Sigmoid colon (tissue), 4 donors: ENCODE measurements around the gene TPTE.
"Not testable (repeated sequence)": the region's sequence is repeated elsewhere in the genome, so short reads cannot be mapped to it uniquely, and the experiment has no call there.

Source experiments
- POLR2A ChIP-seq, 2 donors: fragments of 450-650 bp; IDR thresholded peaks; one replicate each; pipeline ENCODE4 v1.6.1; 2016; ENCODE audit warnings: antibody characterized with exemption in 2 of 2, mild to moderate bottlenecking in 2 of 2, moderate library complexity in 2 of 2
- POLR2AphosphoS5 ChIP-seq, 4 donors: sonication (generic); formaldehyde crosslinking; IDR thresholded peaks; one replicate each; pipeline ENCODE4 v1.6.1; 2017; ENCODE audit warnings: antibody characterized with exemption in 4 of 4
- TF ChIP-seq, protein P1 (sequence below), 4 experiments: fragments of 450-650 bp in 3 of 4; fragments of 200-600 bp in 1 of 4; IDR thresholded peaks; one replicate each; pipeline ENCODE4 v1.5.1; 2016 to 2019; ENCODE audit warnings: antibody characterized with exemption in 4 of 4, mild to moderate bottlenecking in 3 of 4, moderate library complexity in 2 of 4

GRCh38 chr21:10484864-10485263 lies 36.5 kb upstream of the TPTE start:
- TF ChIP-seq POLR2A, POLR2AphosphoS5 (IDR thresholded peaks at IDR 0.05): not testable (repeated sequence)
- TF ChIP-seq, protein P1, sequence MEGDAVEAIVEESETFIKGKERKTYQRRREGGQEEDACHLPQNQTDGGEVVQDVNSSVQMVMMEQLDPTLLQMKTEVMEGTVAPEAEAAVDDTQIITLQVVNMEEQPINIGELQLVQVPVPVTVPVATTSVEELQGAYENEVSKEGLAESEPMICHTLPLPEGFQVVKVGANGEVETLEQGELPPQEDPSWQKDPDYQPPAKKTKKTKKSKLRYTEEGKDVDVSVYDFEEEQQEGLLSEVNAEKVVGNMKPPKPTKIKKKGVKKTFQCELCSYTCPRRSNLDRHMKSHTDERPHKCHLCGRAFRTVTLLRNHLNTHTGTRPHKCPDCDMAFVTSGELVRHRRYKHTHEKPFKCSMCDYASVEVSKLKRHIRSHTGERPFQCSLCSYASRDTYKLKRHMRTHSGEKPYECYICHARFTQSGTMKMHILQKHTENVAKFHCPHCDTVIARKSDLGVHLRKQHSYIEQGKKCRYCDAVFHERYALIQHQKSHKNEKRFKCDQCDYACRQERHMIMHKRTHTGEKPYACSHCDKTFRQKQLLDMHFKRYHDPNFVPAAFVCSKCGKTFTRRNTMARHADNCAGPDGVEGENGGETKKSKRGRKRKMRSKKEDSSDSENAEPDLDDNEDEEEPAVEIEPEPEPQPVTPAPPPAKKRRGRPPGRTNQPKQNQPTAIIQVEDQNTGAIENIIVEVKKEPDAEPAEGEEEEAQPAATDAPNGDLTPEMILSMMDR (IDR thresholded peaks at IDR 0.05), result not testable (repeated sequence)
